ENCODE data around the gene LRRC59. TPM values are rescaled to one million over a fixed set of nuclear protein-coding genes. Genes with fewer than 3 reads are reported as not detected.

Gene LRRC59
- total and polyA plus RNA-seq, 4 donors = 43.8 to 117 (median 79.2) TPM

DNA sequence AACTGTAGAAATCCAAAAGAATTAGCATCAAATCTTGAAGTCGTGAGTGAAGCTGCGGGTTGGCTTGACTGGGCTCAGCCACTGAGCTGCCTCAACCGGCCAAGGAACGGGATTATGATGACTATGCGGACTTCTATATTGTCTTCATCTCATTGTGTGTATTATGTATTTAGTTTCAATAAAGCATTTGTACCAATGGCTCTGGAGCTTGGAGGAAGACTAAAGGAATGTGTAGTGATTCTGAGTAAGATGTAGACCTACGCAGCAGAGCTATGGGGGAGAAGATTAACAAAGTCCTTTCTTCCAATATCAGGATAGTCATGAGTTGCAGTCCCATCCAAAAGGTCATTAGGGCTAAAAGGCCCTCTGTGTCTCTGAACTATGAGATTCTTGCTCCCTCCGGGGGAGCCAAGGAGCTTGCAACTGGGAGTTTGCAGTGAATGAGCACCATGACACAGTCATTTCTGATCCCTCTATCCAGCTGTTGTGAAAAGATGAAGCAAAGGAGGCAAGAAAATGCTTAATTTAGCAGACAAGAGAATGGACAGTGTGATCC, 16.0 kb downstream of the LRRC59 start:
- Histone ChIP-seq H3K27me3 (ENCODE audit: control insufficient read depth in 3 of 3, insufficient read depth in 3 of 3, low read length in 2 of 3) (no peaks in the 10 kb centered on the region), H3K9ac (ENCODE audit: insufficient read depth in 1 of 2, low read length in 2 of 2) (no peak overlapping the region), H3K4me3 (no peak overlapping the region), H3K9me3 (ENCODE audit: control insufficient read depth in 4 of 4, insufficient read depth in 3 of 4, low read length in 3 of 4) (no peaks in the 10 kb centered on the region), H3K27ac (ENCODE audit: low read depth in 1 of 2, low read length in 1 of 2) (no peak overlapping the region), H3K4me1 (ENCODE audit: control insufficient read depth in 5 of 5, insufficient read depth in 5 of 5, low read length in 5 of 5) (no peaks in the 10 kb centered on the region), H3K36me3 (ENCODE audit: control insufficient read depth in 4 of 4, insufficient read depth in 4 of 4, low read length in 4 of 4) (peaks cover 13 to 51% (median 29%) of the 10 kb centered on the region in 4 donors)
- ATAC-seq (ENCODE audit: insufficient read depth, low FRiP score) = no peak
- TF ChIP-seq CTCF (IDR thresholded peaks at IDR 0.05; ENCODE audit: control extremely low read depth, extremely low read depth) = no peak
- DNase-seq = no peak
- 91 to 95% methylated on average over 7 of the region's 7 CpGs for WGBS, 2 donors

DNA sequence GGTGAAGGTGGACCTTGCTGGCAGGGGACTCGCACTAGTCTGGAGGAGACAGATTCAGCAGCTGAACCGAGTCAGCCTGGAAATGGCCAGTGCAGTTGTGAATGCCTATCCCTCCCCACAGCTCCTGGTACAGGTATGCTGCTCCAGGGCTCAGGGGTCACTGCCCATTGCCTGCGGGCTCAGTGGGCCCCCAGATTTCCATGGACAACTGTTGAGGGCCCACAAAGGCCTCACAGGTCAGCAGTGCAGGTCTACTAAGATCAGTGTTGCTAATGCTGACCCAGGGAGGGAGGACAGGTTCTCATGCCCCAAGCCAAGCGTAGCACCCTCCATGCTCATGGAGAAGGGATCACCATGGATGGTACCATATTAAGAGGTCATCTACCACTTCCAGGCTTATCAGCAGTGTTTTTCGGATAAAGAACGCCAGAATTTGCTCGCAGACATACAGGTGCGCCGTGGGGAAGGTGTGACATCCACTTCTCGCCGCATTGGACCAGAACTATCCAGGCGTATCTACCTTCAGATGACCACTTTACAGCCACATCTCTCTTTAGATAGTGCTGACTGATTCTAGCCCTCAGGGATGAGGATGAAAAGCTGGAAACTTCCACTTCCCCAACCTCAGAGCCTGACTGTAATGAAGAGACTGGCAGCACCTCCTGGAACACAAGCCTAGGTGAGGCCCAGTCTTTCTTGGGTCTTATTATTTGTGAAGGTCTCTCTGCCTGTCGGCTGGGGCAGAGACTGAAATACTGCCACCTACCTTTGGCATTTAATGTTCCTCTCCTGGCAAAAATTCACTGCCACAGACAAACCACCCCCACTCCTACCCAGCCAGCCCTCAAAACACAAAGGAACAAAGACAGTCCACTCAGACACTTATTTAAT, 16.7 kb downstream of the LRRC59 start:
- Histone ChIP-seq H3K27me3 (ENCODE audit: control insufficient read depth in 3 of 3, insufficient read depth in 3 of 3, low read length in 2 of 3) (no peaks in the 10 kb centered on the region), H3K9ac (ENCODE audit: insufficient read depth in 1 of 2, low read length in 2 of 2) (no peak overlapping the region), H3K9me3 (ENCODE audit: control insufficient read depth in 4 of 4, insufficient read depth in 3 of 4, low read length in 3 of 4) (no peaks in the 10 kb centered on the region), H3K4me3 (no peak overlapping the region), H3K4me1 (ENCODE audit: control insufficient read depth in 5 of 5, insufficient read depth in 5 of 5, low read length in 5 of 5) (no peaks in the 10 kb centered on the region), H3K36me3 (ENCODE audit: control insufficient read depth in 4 of 4, insufficient read depth in 4 of 4, low read length in 4 of 4) (peaks cover 8 to 49% (median 27%) of the 10 kb centered on the region in 4 donors), H3K27ac (ENCODE audit: low read depth in 1 of 2, low read length in 1 of 2) (no peak overlapping the region)
- DNase-seq (no peak), ATAC-seq (ENCODE audit: insufficient read depth, low FRiP score) (no peak)
- no peak for TF ChIP-seq CTCF (IDR thresholded peaks at IDR 0.05; ENCODE audit: control extremely low read depth, extremely low read depth)
- WGBS, 2 donors = 91 to 92% methylated on average over 13 of the region's 13 CpGs

DNA sequence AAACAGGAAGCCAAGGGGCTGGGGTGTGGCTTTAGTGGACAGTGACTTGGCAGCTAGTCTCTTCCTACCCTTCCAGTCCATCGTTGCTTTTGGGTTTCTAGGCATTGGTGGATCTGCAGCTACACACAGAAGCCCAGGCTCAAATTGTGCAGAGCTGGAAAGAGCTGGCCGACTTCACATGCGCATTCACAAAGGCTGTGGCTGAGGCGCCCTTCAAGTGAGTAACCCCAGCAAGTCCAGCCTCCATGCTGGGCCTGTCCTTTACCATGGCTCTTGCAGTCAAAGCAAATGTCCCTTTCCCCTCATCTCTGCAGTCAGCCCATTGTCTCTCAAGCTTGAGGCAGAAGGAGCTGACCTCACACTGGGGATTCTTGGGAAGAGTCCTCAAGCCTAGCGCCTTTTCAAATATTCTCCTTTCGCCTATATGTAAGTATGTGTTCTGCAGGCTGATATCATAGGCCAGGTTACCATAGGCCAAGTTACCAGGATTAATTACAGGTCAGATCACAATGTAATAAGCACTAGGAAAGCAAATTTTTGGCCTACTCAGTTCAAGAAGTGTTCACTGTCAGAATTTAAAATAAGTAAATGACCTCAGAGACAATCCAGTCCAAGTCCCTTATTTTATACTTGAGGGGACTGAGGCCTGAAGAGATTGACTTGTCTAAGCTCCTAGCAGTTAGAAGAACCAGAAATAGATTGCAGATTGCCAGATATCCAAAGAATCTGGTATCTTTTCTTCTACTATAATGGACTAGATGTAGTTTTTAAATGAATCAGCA, 17.8 kb downstream of the LRRC59 start:
- no peak overlapping the region for H3K9ac ChIP-seq (ENCODE audit: insufficient read depth in 1 of 2, low read length in 2 of 2)
- no peak for TF ChIP-seq CTCF (IDR thresholded peaks at IDR 0.05; ENCODE audit: control extremely low read depth, extremely low read depth)
- peaks cover 8 to 40% (median 21%) of the 10 kb centered on the region in 4 donors for H3K36me3 ChIP-seq (ENCODE audit: control insufficient read depth in 4 of 4, insufficient read depth in 4 of 4, low read length in 4 of 4)
- H3K4me3 ChIP-seq = no peak overlapping the region
- no peak overlapping the region for H3K27ac ChIP-seq (ENCODE audit: low read depth in 1 of 2, low read length in 1 of 2)
- H3K9me3 ChIP-seq (ENCODE audit: control insufficient read depth in 4 of 4, insufficient read depth in 3 of 4, low read length in 3 of 4) = no peaks in the 10 kb centered on the region
- no peaks in the 10 kb centered on the region for H3K4me1 ChIP-seq (ENCODE audit: control insufficient read depth in 5 of 5, insufficient read depth in 5 of 5, low read length in 5 of 5)
- DNase-seq (no peak), ATAC-seq (ENCODE audit: insufficient read depth, low FRiP score) (no peak)
- 86 to 88% methylated on average over 6 of the region's 6 CpGs for WGBS, 2 donors
- no peaks in the 10 kb centered on the region for H3K27me3 ChIP-seq (ENCODE audit: control insufficient read depth in 3 of 3, insufficient read depth in 3 of 3, low read length in 2 of 3)
